IPS-18c (cell line): ENCODE data around the gene PRICKLE3.

Experiments used
- H3K4me3 ChIP-seq: 2 replicates; pipeline ENCODE4 v1.7.0; 2013; ENCODE audit warnings: low read depth, mild to moderate bottlenecking, low read length, moderate library complexity; ENCODE audit not compliant: insufficient read depth
- H3K9me3 ChIP-seq: one replicate; pipeline ENCODE4 v1.6.1; 2013; ENCODE audit warnings: mild to moderate bottlenecking, low read length, moderate library complexity; ENCODE audit not compliant: control insufficient read depth, insufficient read depth

PRICKLE3 gene

GRCh38 chrX:49172280-49172780, 13.8 kb downstream of the PRICKLE3 start:
- Histone ChIP-seq H3K4me3 (peak overlapping the region; percentile 44), H3K9me3 (peaks cover 8% of the 10 kb centered on the region)

GRCh38 chrX:49171752-49172279, 14.4 kb downstream of the PRICKLE3 start, which contains the start of gene PLP2:
Gene PLP2 (plus strand): TSS chrX:49171898. CDS start chrX:49172001, 103 bp downstream.
- H3K9me3 ChIP-seq, result peaks cover 8% of the 10 kb centered on the region
- peak within 1 kb of the TSS; percentile 44 for H3K4me3 ChIP-seq

DNA sequence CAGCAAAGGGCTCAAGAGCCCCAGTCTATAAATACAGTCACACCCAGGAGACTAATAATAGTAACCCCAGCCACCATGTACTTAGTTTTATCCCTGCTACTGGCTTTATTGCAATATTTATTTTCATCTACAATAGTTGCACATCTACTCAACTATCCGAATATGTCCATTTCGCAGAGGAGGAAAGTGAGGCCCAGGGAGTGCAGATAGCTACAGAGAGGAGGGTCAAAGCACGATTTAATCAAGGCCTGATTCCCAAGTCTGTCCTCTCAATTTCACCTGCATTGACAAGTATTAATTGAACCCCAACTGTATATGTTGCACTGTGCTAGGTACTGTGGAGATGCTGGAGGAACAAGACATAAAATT, 18.4 kb downstream of the PRICKLE3 start:
- H3K4me3 ChIP-seq, result no peak overlapping the region

DNA sequence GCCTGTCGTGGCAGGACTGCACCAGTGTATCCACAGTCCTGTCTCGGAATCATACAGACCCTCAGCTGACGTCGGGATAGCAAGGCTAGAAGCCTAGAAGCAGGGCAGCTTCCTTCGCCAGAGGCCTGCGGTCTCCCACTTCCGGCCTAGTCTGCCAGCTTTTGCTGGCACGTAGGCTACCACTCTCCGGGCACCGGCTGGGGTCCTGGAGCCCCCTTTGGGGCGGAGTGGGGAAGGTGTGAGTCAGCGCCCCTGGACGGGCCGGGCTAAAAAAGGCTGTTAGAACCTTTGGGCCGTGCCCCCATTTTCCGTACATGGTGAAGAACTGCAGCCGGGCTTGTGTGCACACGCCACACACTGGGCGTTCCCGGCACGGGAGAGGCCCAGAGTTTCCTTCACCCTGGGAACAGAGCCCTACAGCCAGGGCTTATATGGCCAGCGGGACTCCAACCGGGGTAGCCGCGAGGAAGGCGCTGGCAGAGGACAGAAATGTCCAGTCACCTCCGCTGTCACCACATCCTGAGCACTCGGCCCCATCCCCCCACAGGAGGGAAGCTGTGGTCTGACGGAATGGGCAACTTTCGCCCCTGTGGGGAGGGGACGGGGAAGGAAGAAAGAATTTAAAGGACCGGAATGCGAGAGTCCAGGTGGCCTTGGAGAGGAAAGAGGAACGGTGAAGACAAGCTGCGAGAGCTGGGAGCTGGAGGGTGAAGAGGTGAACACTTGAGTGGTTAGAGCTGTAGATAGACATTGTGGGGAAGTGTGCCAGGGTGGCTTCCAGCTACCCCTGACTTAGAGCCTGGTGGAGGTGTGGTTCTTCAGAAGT, 19.0 kb downstream of the PRICKLE3 start:
- Histone ChIP-seq H3K9me3 (peaks cover 4% of the 10 kb centered on the region), H3K4me3 (peak overlapping the region; percentile 41; the same call in 1 of the 2 replicates)

More for the DNA sequence above, 18.4 kb downstream of the PRICKLE3 start:
- peaks cover 5% of the 10 kb centered on the region for H3K9me3 ChIP-seq

GRCh38 chrX:49165901-49166881, 20.0 kb downstream of the PRICKLE3 start:
- Histone ChIP-seq H3K4me3 (peak overlapping the region; percentile 41; the same call in 1 of the 2 replicates), H3K9me3 (peaks cover 4% of the 10 kb centered on the region)

DNA sequence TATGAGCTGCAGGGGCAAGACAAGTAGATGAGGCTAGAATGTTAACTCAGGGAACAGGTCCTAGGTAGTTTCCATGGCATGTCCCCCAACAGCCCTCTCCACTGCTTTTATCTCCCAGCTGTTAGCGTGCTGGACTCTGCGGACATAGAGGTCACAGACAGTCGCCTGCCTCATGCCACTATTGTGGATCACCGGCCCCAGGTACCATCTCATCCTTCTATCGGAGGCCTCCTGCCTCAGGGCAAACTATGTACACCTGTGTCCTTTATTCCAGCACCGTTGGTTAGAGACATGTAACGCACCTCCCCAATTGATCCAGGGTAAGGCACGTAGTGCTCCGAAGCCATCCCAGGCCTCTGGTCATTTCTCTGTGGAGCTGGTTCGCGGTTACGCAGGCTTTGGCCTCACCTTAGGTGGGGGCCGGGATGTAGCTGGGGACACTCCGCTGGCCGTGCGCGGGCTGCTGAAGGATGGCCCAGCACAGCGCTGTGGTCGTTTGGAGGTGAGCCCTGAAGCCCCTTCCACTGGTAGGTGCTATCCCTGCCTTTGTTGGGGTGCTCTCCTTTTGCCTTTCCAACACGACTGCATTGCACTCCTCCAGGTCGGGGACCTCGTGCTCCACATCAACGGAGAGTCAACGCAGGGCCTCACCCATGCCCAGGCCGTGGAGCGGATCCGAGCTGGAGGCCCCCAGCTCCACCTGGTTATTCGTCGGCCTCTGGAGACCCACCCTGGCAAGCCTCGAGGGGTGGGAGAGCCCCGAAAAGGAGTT, 21.4 kb downstream of the PRICKLE3 start:
- Histone ChIP-seq H3K4me3 (no peak overlapping the region), H3K9me3 (peaks cover 4% of the 10 kb centered on the region)

DNA sequence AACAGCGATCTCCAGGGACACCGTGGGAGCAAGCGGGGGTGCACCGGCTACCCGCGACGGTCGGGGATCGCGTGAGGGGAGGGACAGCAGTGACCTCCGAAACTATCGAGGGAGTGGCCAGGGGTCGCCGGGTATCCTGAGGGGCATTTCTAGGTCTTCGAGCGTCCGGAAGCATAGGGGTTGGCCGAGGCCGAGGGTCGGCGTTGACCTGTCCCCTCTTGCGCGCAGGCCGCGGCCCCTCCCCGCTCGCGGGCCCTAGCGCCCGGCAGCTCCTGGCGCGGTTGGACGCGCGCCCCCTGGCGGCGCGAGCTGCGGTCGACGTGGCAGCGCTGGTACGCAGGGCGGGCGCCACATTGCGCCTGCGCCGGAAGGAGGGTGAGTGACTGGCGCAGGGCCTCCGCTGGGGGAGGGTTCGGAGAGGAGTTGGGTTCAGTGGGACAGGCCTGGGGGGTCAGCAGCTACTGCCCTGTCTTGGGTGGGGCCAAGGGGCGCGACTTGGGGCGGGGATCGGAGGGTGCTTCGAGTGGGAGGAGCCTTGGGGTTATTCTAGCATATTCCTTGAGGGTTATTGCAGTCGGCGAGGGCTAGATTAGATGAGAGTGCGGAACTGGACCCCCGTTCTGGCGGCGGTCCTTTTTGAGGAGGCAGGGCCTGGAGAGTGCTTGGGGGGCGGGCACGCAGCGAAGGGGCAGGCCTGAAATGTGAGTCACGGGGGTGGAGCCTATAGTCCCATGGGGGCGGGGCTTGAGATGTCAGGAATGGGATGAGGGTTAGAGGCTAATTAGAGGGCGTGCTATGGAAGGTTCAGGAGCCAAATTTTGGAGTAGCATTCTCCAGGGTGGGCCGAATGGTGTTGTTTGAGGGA, 22.4 kb downstream of the PRICKLE3 start:
- peaks cover 4% of the 10 kb centered on the region for H3K9me3 ChIP-seq

GRCh38 chrX:49162620-49163019, 23.6 kb downstream of the PRICKLE3 start, which contains the start of gene MAGIX:
Gene MAGIX (plus strand): TSS chrX:49162758. CDS start chrX:49162890, 132 bp downstream.
- Histone ChIP-seq H3K9me3 (peaks cover 5% of the 10 kb centered on the region), H3K4me3 (peak within 1 kb of the TSS; percentile 41; the same call in 1 of the 2 replicates)

More for the DNA sequence above, 22.4 kb downstream of the PRICKLE3 start:
- peak overlapping the region; percentile 41 for H3K4me3 ChIP-seq

DNA sequence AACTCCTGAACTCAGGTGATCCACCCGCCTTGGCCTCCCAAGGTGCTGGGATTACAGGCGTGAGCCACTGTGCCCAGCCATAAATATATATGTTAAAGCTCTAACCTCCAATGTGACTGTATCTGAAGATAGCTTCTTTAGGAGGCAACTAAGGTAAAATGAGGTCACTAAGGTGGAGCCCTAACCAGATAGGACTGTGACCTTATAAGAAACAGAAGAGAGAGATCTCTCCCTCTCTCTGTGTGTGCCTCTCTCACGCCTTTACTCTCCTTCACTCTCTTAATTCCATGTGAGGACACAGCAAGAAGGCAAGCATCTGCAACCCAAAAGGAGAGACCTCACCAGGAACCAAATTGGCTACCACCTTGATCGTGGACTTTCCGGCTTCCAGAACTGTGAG, 24.5 kb downstream of the PRICKLE3 start:
- H3K4me3 ChIP-seq, result no peak overlapping the region
- H3K9me3 ChIP-seq, result peaks cover 5% of the 10 kb centered on the region

- H3K4me3 ChIP-seq, result no peak overlapping the region
- peaks cover 7% of the 10 kb centered on the region for H3K9me3 ChIP-seq
Observed at GRCh38 chrX:49160908-49161307, 25.3 kb downstream of the PRICKLE3 start.

GRCh38 chrX:49157194-49157593, 29.0 kb downstream of the PRICKLE3 start:
- H3K4me3 ChIP-seq, result no peak overlapping the region
- H3K9me3 ChIP-seq, result peaks cover 7% of the 10 kb centered on the region

GRCh38 chrX:49155900-49156837, 30.0 kb downstream of the PRICKLE3 start:
- Histone ChIP-seq H3K4me3 (peak overlapping the region; percentile 53), H3K9me3 (peaks cover 7% of the 10 kb centered on the region)

DNA sequence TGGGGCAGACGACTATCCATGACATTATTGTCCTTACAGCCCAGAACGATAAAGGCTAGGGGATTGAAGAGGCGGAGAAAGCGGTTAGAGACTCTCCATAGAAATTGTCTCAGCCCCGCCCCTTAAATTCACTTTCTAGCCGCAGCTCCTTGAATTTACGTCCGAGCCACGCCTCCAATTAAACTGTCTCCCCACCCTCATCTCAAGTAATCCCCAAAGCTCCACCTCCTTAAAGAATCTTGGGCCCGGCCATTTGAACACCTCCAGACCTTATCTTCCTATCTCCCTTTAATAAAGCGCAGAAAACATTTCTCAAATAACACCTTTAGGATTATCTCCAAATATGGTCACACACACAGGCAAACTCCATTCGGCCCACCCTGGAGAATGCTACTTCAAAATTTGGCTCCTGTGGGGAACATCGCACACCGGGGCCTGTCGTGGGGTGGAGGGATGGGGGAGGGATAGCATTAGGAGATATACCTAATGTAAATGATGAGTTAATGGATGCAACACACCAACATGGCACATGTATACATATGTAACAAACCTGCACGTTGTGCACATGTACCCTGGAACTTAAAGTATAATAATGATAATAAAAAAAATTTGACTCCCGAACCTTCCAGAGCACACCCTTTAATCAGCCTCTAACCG, 30.8 kb downstream of the PRICKLE3 start:
- Histone ChIP-seq H3K9me3 (peaks cover 7% of the 10 kb centered on the region), H3K4me3 (peak overlapping the region; percentile 53; the same call in 1 of the 2 replicates)

DNA sequence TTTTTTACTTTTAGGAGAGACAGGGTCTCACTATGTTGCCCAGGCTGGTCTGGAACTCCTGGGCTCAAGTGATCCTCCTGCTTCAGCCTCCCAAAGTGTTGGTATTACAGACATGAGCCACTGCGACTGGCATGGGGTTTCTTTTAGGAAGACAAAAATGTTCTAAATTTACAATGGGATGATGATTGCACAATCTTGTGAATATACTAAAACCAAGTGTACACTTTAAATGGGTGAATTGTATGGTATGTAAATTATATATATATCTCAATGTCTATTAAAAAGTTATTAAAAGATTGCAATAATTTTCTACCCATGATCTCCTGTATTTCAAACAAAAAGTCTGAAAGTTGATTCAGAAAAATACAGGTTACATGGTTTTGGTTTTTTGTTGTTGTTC, 32.7 kb downstream of the PRICKLE3 start:
- no peak overlapping the region for H3K4me3 ChIP-seq
- H3K9me3 ChIP-seq, result peaks cover 9% of the 10 kb centered on the region
